Measurements from ENCODE around the gene R3HCC1L. TPM values are rescaled to one million over a fixed set of nuclear protein-coding genes. Genes with fewer than 3 reads are reported as not detected.
A peak's percentile ranks its signal among the peaks of the same experiment; 100 is the strongest.

The R3HCC1L gene
- total RNA-seq (2014; rRNA removed; shearing (Covaris generic)): 12.1 and 14.3 TPM in 2 replicates
- 11.0 and 11.6 TPM in 2 replicates for polyA plus RNA-seq (2015; cell fraction: cytosol; rRNA removed)
- polyA plus RNA-seq (2015; cell fraction: nucleus; rRNA removed): 18.7 and 19.1 TPM in 2 replicates

- DNase-seq (ENCODE audit: low read depth): peak; percentile 90
Measured at GRCh38 chr10:98134431-98135221, at the start of gene R3HCC1L. Gene R3HCC1L (plus strand): TSS chr10:98134657. CDS start chr10:98208115, 73,458 bp downstream.

GRCh38 chr10:98085238-98085637 is 49.2 kb upstream of the R3HCC1L start:
- DNase-seq (ENCODE audit: low read depth): no peak

GRCh38 chr10:98086837-98087708 is 47.4 kb upstream of the R3HCC1L start:
- no peak for DNase-seq (ENCODE audit: low read depth)

GRCh38 chr10:98088186-98088971 is 46.1 kb upstream of the R3HCC1L start:
- DNase-seq (ENCODE audit: low read depth): no peak

- DNase-seq (ENCODE audit: low read depth): no peak
Measured at GRCh38 chr10:98090822-98091221, 43.6 kb upstream of the R3HCC1L start.

- DNase-seq (ENCODE audit: low read depth): no peak
Measured at GRCh38 chr10:98096316-98096715, 38.1 kb upstream of the R3HCC1L start.

GRCh38 chr10:98096731-98097130 is 37.7 kb upstream of the R3HCC1L start:
- DNase-seq (ENCODE audit: low read depth): no peak

- no peak for DNase-seq (ENCODE audit: low read depth)
Measured at GRCh38 chr10:98097175-98097574, 37.3 kb upstream of the R3HCC1L start.

GRCh38 chr10:98097616-98098015 is 36.8 kb upstream of the R3HCC1L start:
- DNase-seq (ENCODE audit: low read depth): no peak

GRCh38 chr10:98098247-98098646 is 36.2 kb upstream of the R3HCC1L start:
- DNase-seq (ENCODE audit: low read depth): no peak

- DNase-seq (ENCODE audit: low read depth): no peak
Measured at GRCh38 chr10:98100476-98100875, 34.0 kb upstream of the R3HCC1L start.

- DNase-seq (ENCODE audit: low read depth): no peak
Measured at GRCh38 chr10:98101366-98101765, 33.1 kb upstream of the R3HCC1L start.

GRCh38 chr10:98104125-98104524 is 30.3 kb upstream of the R3HCC1L start:
- DNase-seq (ENCODE audit: low read depth): no peak

- DNase-seq (ENCODE audit: low read depth): no peak
Measured at GRCh38 chr10:98106531-98106930, 27.9 kb upstream of the R3HCC1L start.

GRCh38 chr10:98107644-98108430 is 26.6 kb upstream of the R3HCC1L start:
- DNase-seq (ENCODE audit: low read depth): no peak

GRCh38 chr10:98110356-98110755 is 24.1 kb upstream of the R3HCC1L start:
- no peak for DNase-seq (ENCODE audit: low read depth)

- DNase-seq (ENCODE audit: low read depth): no peak
Measured at GRCh38 chr10:98115031-98115787, 19.2 kb upstream of the R3HCC1L start.

- no peak for DNase-seq (ENCODE audit: low read depth)
Measured at GRCh38 chr10:98119891-98120290, 14.6 kb upstream of the R3HCC1L start.

- DNase-seq (ENCODE audit: low read depth): peak; percentile 63
Measured at GRCh38 chr10:98125940-98126631, 8.4 kb upstream of the R3HCC1L start.

Data from HT1080 (cell line).